Breast epithelium (tissue), 3 donors: ENCODE data around the gene CFL2.
"Not testable (repeated sequence)": the region's sequence is repeated elsewhere in the genome, so short reads cannot be mapped to it uniquely, and the experiment has no call there.

Experiments used
- POLR2A ChIP-seq: fragments of 450-650 bp; IDR thresholded peaks from one replicate; pipeline ENCODE4 v1.6.1; 2016; ENCODE audit warnings: antibody characterized with exemption, mild to moderate bottlenecking, moderate library complexity
- TF ChIP-seq, protein P1 (sequence below), 3 donors: fragments of 450-650 bp; IDR thresholded peaks; one replicate each; pipeline ENCODE4 v1.5.1; 2016 to 2017; ENCODE audit warnings: antibody characterized with exemption in 3 of 3, mild to moderate bottlenecking in 3 of 3, moderate library complexity in 3 of 3

DNA sequence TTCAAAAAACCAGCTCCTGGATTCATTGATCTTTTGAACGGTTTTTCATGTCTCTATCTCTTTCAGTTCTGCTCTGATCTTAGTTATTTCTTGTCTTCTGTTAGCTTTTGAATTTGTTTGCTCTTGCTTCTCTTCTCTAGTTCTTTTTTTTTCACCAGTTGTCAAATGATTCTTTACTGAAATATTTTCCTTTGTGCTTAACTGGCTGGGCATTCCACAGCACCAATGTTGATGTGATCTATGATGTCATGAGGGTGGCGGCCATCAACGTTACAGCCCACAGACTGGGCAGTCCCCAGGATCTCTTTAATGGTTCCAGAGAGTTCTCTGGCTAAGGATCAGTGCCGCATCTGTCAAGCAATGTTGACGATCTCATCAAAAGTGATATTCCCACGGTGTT is 25.7 kb upstream of the CFL2 start:
- TF ChIP-seq, protein P1, sequence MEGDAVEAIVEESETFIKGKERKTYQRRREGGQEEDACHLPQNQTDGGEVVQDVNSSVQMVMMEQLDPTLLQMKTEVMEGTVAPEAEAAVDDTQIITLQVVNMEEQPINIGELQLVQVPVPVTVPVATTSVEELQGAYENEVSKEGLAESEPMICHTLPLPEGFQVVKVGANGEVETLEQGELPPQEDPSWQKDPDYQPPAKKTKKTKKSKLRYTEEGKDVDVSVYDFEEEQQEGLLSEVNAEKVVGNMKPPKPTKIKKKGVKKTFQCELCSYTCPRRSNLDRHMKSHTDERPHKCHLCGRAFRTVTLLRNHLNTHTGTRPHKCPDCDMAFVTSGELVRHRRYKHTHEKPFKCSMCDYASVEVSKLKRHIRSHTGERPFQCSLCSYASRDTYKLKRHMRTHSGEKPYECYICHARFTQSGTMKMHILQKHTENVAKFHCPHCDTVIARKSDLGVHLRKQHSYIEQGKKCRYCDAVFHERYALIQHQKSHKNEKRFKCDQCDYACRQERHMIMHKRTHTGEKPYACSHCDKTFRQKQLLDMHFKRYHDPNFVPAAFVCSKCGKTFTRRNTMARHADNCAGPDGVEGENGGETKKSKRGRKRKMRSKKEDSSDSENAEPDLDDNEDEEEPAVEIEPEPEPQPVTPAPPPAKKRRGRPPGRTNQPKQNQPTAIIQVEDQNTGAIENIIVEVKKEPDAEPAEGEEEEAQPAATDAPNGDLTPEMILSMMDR (IDR thresholded peaks at IDR 0.05) = not testable (repeated sequence)
- not testable (repeated sequence) for TF ChIP-seq POLR2A
